ENCODE measurements around the gene SFXN4.

GRCh38 chr10:119103903-119104653 lies 61.4 kb downstream of the SFXN4 start, which contains the start of gene DENND10:
- no peak for TF ChIP-seq EZH2 (IDR thresholded peaks at IDR 0.05; ENCODE audit: insufficient read depth, poor library complexity, severe bottlenecking)
- TF ChIP-seq EZH2phosphoT487 (IDR thresholded peaks at IDR 0.05; ENCODE audit: insufficient read depth, low read depth), result no peak
